DND-41 (cell line): Measurements from ENCODE around the gene BMP7.

Source experiments
- ATAC-seq: fragments of 200-7000 bp; cut with Tn5 transposase; 3 replicates; pipeline ENCODE4 v1.9.1; 2021; ENCODE audit warnings: low read depth; ENCODE audit not compliant: insufficient read depth
- DNase-seq: peaks from one replicate; pipeline ENCODE4 v3.0.0-alpha.2; 2020
- H2AFZ ChIP-seq: 2 replicates; pipeline ENCODE4 v1.6.0; 2012; ENCODE audit warnings: low read depth, low read length
- H3K27ac ChIP-seq: 2 replicates; pipeline ENCODE4 v1.5.1; 2012; ENCODE audit warnings: low read length, inconsistent platforms
- H3K27me3 ChIP-seq: fragments of 200-600 bp; sonication (generic); 2 replicates; pipeline ENCODE4 v1.6.0; 2012; ENCODE audit warnings: low read length, mild to moderate bottlenecking, inconsistent platforms; ENCODE audit not compliant: insufficient read depth, poor library complexity
- H3K36me3 ChIP-seq: 2 replicates; pipeline ENCODE4 v1.5.1; 2012; ENCODE audit warnings: low read length, inconsistent platforms; ENCODE audit not compliant: insufficient read depth
- H3K4me1 ChIP-seq: 2 replicates; pipeline ENCODE4 v1.5.1; 2012; ENCODE audit warnings: mild to moderate bottlenecking, low read length; ENCODE audit not compliant: insufficient read depth
- H3K4me2 ChIP-seq: 2 replicates; pipeline ENCODE4 v1.6.0; 2012; ENCODE audit warnings: mild to moderate bottlenecking, moderate library complexity, low read length, inconsistent platforms; ENCODE audit not compliant: insufficient read depth
- H3K4me3 ChIP-seq, 2 experiments: fragments of 200-600 bp in 1 of 2; shearing (Covaris generic) in 1 of 2; 2 replicates each; pipeline ENCODE4 v1.5.1; 2012 to 2016; ENCODE audit warnings: inconsistent platforms in 2 of 2, low read length in 2 of 2, mild to moderate bottlenecking in 2 of 2, low read depth in 1 of 2, moderate library complexity in 1 of 2
- H3K79me2 ChIP-seq: 2 replicates; pipeline ENCODE4 v1.6.0; 2012; ENCODE audit warnings: low read length, inconsistent platforms; ENCODE audit not compliant: insufficient read depth
- H3K9ac ChIP-seq: 2 replicates; pipeline ENCODE4 v1.6.0; 2012; ENCODE audit warnings: low read depth, mild to moderate bottlenecking, inconsistent platforms, low read length, moderate library complexity
- H3K9me3 ChIP-seq: 2 replicates; pipeline ENCODE4 v1.5.1; 2012; ENCODE audit warnings: low read length, moderate library complexity, mild to moderate bottlenecking, inconsistent platforms; ENCODE audit not compliant: insufficient read depth, severe bottlenecking
- H4K20me1 ChIP-seq: 2 replicates; pipeline ENCODE4 v1.6.0; 2012; ENCODE audit warnings: low read length; ENCODE audit not compliant: insufficient read depth
- EZH2 ChIP-seq: IDR thresholded peaks from 3 replicates; pipeline ENCODE4 v1.6.1; 2012; ENCODE audit warnings: borderline replicate concordance, low read depth, mild to moderate bottlenecking, moderate library complexity, low read length, inconsistent platforms; ENCODE audit not compliant: severe bottlenecking
- TF ChIP-seq, protein P1 (sequence below): IDR thresholded peaks from 2 replicates; pipeline ENCODE4 v1.5.1; 2012; ENCODE audit warnings: borderline replicate concordance, low read length, moderate library complexity, mild to moderate bottlenecking; ENCODE audit not compliant: poor library complexity, severe bottlenecking; ENCODE audit errors: extremely low read depth

The BMP7 gene

DNA sequence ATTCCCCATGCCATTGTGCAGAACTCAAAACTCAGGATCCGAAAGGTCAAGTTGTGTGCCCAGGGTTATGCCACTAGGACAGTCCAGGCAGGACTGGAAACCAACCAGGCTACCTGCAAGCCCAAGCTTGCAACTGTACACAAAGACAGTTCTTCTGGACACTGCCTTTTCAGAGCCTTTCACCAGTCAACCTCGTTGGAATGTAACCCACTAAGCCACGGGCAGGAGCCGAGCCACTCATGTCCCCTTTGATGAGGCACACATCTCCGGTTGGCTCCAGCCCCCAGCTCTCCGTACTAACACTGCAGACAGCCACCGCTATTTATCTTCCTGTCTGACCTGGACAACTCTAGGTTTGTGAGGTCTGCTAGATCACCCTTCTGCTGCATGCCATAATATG, 62.5 kb downstream of the BMP7 start:
- TF ChIP-seq EZH2 = no peak
- TF ChIP-seq, protein P1, sequence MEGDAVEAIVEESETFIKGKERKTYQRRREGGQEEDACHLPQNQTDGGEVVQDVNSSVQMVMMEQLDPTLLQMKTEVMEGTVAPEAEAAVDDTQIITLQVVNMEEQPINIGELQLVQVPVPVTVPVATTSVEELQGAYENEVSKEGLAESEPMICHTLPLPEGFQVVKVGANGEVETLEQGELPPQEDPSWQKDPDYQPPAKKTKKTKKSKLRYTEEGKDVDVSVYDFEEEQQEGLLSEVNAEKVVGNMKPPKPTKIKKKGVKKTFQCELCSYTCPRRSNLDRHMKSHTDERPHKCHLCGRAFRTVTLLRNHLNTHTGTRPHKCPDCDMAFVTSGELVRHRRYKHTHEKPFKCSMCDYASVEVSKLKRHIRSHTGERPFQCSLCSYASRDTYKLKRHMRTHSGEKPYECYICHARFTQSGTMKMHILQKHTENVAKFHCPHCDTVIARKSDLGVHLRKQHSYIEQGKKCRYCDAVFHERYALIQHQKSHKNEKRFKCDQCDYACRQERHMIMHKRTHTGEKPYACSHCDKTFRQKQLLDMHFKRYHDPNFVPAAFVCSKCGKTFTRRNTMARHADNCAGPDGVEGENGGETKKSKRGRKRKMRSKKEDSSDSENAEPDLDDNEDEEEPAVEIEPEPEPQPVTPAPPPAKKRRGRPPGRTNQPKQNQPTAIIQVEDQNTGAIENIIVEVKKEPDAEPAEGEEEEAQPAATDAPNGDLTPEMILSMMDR = no peak
- ATAC-seq (no peak), DNase-seq (no peak)

DNA sequence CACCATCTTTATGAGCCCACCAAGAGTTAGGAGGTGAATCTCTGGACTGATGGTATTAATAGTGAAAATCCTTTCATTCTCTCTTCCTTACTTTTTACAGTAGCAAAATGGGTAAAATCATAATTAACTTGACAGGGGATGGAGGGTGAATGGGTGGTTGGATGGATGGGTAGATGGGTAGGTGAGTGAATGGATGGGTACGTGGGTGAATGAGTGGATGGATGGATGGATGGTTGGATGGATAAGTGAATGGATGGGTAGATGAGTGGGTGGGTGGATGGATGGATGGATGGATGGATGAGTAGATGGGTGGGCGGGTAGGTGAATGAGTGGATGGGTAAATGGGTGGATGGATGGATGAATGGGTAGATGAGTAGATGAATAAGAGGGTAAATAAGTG, 63.2 kb downstream of the BMP7 start:
- TF ChIP-seq, protein P1 = no peak
- no peak for TF ChIP-seq EZH2

More for the DNA sequence above, 62.5 kb downstream of the BMP7 start:
- no peaks in the 10 kb centered on the region for H3K79me2 ChIP-seq
- H3K4me3 ChIP-seq = no peak overlapping the region
- H3K9ac ChIP-seq = no peak overlapping the region
- no peaks in the 10 kb centered on the region for H3K4me1 ChIP-seq
- H3K27me3 ChIP-seq = peaks cover 8% of the 10 kb centered on the region
- no peaks in the 10 kb centered on the region for H3K36me3 ChIP-seq
- H3K27ac ChIP-seq = no peak overlapping the region
- H2AFZ ChIP-seq = no peak overlapping the region
- no peak overlapping the region for H3K4me2 ChIP-seq
- H4K20me1 ChIP-seq = no peaks in the 10 kb centered on the region
- H3K9me3 ChIP-seq = no peaks in the 10 kb centered on the region

DNA sequence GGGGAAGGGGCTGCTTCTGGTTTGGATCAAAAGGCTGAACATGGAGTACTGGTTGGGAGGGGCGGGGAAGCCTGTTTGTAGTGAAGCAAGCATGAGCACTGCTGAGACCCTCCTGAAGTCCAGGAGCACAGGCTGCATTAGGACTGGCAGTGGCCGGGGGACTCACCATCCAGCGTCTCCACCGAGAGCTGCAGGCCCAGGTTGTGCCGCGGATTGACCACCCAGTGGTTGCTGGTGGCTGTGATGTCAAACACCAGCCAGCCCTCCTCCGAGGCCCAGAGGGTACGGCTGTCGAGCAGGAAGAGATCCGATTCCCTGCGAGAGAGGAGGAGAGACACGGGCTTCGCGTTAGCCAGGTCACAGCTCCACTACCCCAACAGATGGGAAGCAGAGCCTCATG, 64.1 kb downstream of the BMP7 start:
- DNase-seq (no peak), ATAC-seq (no peak)
- no peak overlapping the region for H3K27ac ChIP-seq
- no peaks in the 10 kb centered on the region for H4K20me1 ChIP-seq
- H3K9me3 ChIP-seq = no peaks in the 10 kb centered on the region
- no peak overlapping the region for H3K4me3 ChIP-seq
- no peak overlapping the region for H3K4me2 ChIP-seq
- H3K79me2 ChIP-seq = no peaks in the 10 kb centered on the region
- no peaks in the 10 kb centered on the region for H3K36me3 ChIP-seq
- peaks cover 8% of the 10 kb centered on the region for H3K27me3 ChIP-seq
- no peak overlapping the region for H3K9ac ChIP-seq
- H2AFZ ChIP-seq = no peak overlapping the region
- no peaks in the 10 kb centered on the region for H3K4me1 ChIP-seq
- TF ChIP-seq, protein P1 = no peak
- TF ChIP-seq EZH2 = no peak

More for the DNA sequence above, 63.2 kb downstream of the BMP7 start:
- H4K20me1 ChIP-seq = no peaks in the 10 kb centered on the region
- no peaks in the 10 kb centered on the region for H3K36me3 ChIP-seq
- no peak for ATAC-seq
- no peak for DNase-seq
- no peaks in the 10 kb centered on the region for H3K4me1 ChIP-seq
- no peak overlapping the region for H2AFZ ChIP-seq
- H3K9me3 ChIP-seq = no peaks in the 10 kb centered on the region
- no peak overlapping the region for H3K4me3 ChIP-seq
- H3K27me3 ChIP-seq = peaks cover 8% of the 10 kb centered on the region
- no peaks in the 10 kb centered on the region for H3K79me2 ChIP-seq
- H3K9ac ChIP-seq = no peak overlapping the region
- no peak overlapping the region for H3K4me2 ChIP-seq
- H3K27ac ChIP-seq = no peak overlapping the region
